T47D (cell line): Measurements from ENCODE around the gene SLCO3A1.

Experiments used
- DNase-seq, 2 experiments: peaks; one replicate each; pipeline versions ENCODE4 v3.0.0 to v3.0.0-alpha.2; 2011 to 2012; ENCODE audit warnings: low read depth in 1 of 2, low spot score in 1 of 2
- JUND ChIP-seq: IDR thresholded peaks from 2 replicates; pipeline ENCODE4 v1.6.1; 2012; ENCODE audit warnings: low read depth
- in situ Hi-C: cut with HindIII; loops from 2 replicates; pipeline ENCODE4 v1.10.0; 2016; ENCODE audit warnings: low sequenced_read_pairs, low pct_unique_long_range_greater_than_20kb

The SLCO3A1 gene

GRCh38 chr15:92021792-92022191 lies 168.3 kb downstream of the SLCO3A1 start:
- in situ Hi-C loops, result no loop called here
- DNase-seq, result no peak
- TF ChIP-seq JUND, result no peak

- in situ Hi-C loops, result no loop called here
Observed at GRCh38 chr15:92023965-92024364, 170.5 kb downstream of the SLCO3A1 start.

GRCh38 chr15:92025706-92026270 lies 172.3 kb downstream of the SLCO3A1 start:
- in situ Hi-C loops, result no loop called here
- DNase-seq, result no peak
- no peak for TF ChIP-seq JUND

More at GRCh38 chr15:92023965-92024364, 170.5 kb downstream of the SLCO3A1 start:
- DNase-seq, result no peak
- TF ChIP-seq JUND, result no peak

GRCh38 chr15:92028389-92028724 lies 174.8 kb downstream of the SLCO3A1 start:
- no peak for TF ChIP-seq JUND
- no peak for DNase-seq
- in situ Hi-C loops, result no loop called here

- in situ Hi-C loops, result no loop called here
- TF ChIP-seq JUND, result no peak
- DNase-seq, result no peak
Observed at GRCh38 chr15:92029767-92030166, 176.3 kb downstream of the SLCO3A1 start.

GRCh38 chr15:92033314-92033713 lies 179.8 kb downstream of the SLCO3A1 start:
- no peak for DNase-seq
- no peak for TF ChIP-seq JUND
- in situ Hi-C loops, result no loop called here

DNA sequence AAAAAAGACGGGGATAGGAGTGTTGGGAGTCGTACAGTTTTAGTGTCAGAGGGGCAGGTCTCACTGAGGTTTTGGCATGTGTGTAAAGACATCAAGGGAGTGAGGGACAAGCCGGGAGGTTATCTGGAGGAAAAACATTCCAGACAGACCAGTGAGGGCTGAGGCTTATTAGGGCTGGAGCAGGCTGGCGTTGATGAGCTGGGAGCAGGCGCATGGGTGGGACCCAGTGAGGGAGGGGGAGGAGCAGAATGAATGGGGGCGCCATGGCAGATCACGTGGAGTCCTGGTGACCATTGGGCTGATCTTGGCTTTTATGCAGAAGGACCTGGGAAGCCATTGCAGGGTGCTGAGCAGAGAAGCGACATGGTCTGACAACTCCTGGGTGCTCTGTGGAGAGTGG lies 180.2 kb downstream of the SLCO3A1 start:
- in situ Hi-C loops, result no loop called here
- DNase-seq, result no peak
- TF ChIP-seq JUND, result no peak

GRCh38 chr15:92034227-92034626 lies 180.7 kb downstream of the SLCO3A1 start:
- in situ Hi-C loops, result no loop called here
- DNase-seq, result no peak
- no peak for TF ChIP-seq JUND

DNA sequence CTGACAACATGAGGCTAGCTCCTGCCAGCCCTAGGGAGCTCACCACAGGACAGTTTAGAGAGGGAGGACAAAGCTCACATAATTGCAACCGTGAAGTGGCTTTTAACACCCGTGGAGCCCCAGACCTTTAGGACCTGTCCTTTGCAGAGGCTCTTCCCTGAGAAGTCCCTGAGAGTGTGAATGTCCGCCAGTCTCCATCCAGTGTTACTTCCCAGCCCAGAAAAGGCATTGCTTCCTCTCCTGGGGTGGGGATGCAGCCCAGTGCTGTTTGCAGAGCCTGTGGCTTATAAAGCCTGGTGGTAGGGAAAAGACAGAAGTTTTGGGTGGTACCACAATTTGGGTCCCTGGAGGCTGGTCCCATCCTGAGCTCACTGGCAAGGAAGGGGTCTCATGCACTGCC lies 182.0 kb downstream of the SLCO3A1 start:
- in situ Hi-C loops, result no loop called here
- DNase-seq, result no peak
- no peak for TF ChIP-seq JUND

GRCh38 chr15:92035961-92036360 lies 182.5 kb downstream of the SLCO3A1 start:
- in situ Hi-C loops, result no loop called here
- TF ChIP-seq JUND, result no peak
- no peak for DNase-seq

- DNase-seq, result no peak
- TF ChIP-seq JUND, result no peak
- in situ Hi-C loops, result no loop called here
Observed at GRCh38 chr15:92037491-92037890, 184.0 kb downstream of the SLCO3A1 start.

GRCh38 chr15:92040350-92040749 lies 186.8 kb downstream of the SLCO3A1 start:
- in situ Hi-C loops, result no loop called here
- no peak for DNase-seq
- no peak for TF ChIP-seq JUND

- no peak for DNase-seq
- in situ Hi-C loops, result no loop called here
- no peak for TF ChIP-seq JUND
Observed at GRCh38 chr15:92041371-92041770, 187.9 kb downstream of the SLCO3A1 start.

GRCh38 chr15:92043283-92043682 lies 189.8 kb downstream of the SLCO3A1 start:
- in situ Hi-C loops, result no loop called here
- no peak for DNase-seq
- TF ChIP-seq JUND, result no peak
